HG03064 (cell line): ENCODE measurements around the gene SPACA1.
"Not testable (repeated sequence)": the region's sequence is repeated elsewhere in the genome, so short reads cannot be mapped to it uniquely, and the experiment has no call there.

Source experiments
- ATAC-seq: cut with Tn5 transposase; IDR thresholded peaks from one replicate; pipeline ENCODE4 v1.9.1; 2021; ENCODE audit warnings: low read depth; ENCODE audit not compliant: unreplicated experiment

The SPACA1 gene

GRCh38 chr6:88047510-88048150 lies at the start of gene SPACA1:
Gene SPACA1 (plus strand): TSS chr6:88047841. CDS start chr6:88047906, 65 bp downstream.
- no peak for ATAC-seq

- ATAC-seq: no peak
Observed at GRCh38 chr6:88000713-88001112, 46.9 kb upstream of the SPACA1 start.

- ATAC-seq: not testable (repeated sequence)
Observed at GRCh38 chr6:88001279-88001678, 46.4 kb upstream of the SPACA1 start.

GRCh38 chr6:88004707-88005106 lies 42.9 kb upstream of the SPACA1 start:
- no peak for ATAC-seq

GRCh38 chr6:88006557-88006956 lies 41.1 kb upstream of the SPACA1 start:
- ATAC-seq: no peak

- ATAC-seq: no peak
Observed at GRCh38 chr6:88008411-88008810, 39.2 kb upstream of the SPACA1 start.

- ATAC-seq: no peak
Observed at GRCh38 chr6:88008831-88009231, 38.8 kb upstream of the SPACA1 start.

GRCh38 chr6:88013015-88013414 lies 34.6 kb upstream of the SPACA1 start:
- no peak for ATAC-seq

GRCh38 chr6:88013554-88013953 lies 34.1 kb upstream of the SPACA1 start:
- ATAC-seq: no peak

- ATAC-seq: no peak
Observed at GRCh38 chr6:88020439-88020838, 27.2 kb upstream of the SPACA1 start.

- ATAC-seq: no peak
Observed at GRCh38 chr6:88024696-88025095, 22.9 kb upstream of the SPACA1 start.

GRCh38 chr6:88031550-88031949 lies 16.1 kb upstream of the SPACA1 start:
- no peak for ATAC-seq

GRCh38 chr6:88044530-88044929 lies 3.1 kb upstream of the SPACA1 start:
- ATAC-seq: no peak

- ATAC-seq: no peak
Observed at GRCh38 chr6:88045521-88046136, 2.0 kb upstream of the SPACA1 start.

- ATAC-seq: no peak
Observed at GRCh38 chr6:88048578-88048977, 937 bp downstream of the SPACA1 start.

- no peak for ATAC-seq
Observed at GRCh38 chr6:88050140-88050818, 2.6 kb downstream of the SPACA1 start.

GRCh38 chr6:88059191-88059590 lies 11.6 kb downstream of the SPACA1 start:
- ATAC-seq: no peak

GRCh38 chr6:88062376-88062775 lies 14.7 kb downstream of the SPACA1 start:
- no peak for ATAC-seq

- ATAC-seq: no peak
Observed at GRCh38 chr6:88072462-88072861, 24.8 kb downstream of the SPACA1 start.

GRCh38 chr6:88074791-88075190 lies 27.1 kb downstream of the SPACA1 start:
- no peak for ATAC-seq

- ATAC-seq: no peak
Observed at GRCh38 chr6:88077305-88077704, 29.7 kb downstream of the SPACA1 start.

- no peak for ATAC-seq
Observed at GRCh38 chr6:88086792-88087191, 39.2 kb downstream of the SPACA1 start.
